RWPE1 (cell line): ENCODE measurements around the gene SHB.

Source experiments
- CTCF ChIA-PET: fragments of 350-600 bp; sonication (Branson Sonifier 250); formaldehyde crosslinking; extraction: SDS; loops from one replicate; lab custom pipeline; 2021; lab: Yijun Ruan, JAX
- POLR2A ChIA-PET: fragments of 400-600 bp; formaldehyde crosslinking; extraction: SDS; loops from one replicate; lab custom pipeline; 2020; ENCODE audit warnings: antibody characterized with exemption; ENCODE audit not compliant: low non-redundant PET; lab: Yijun Ruan, JAX
- DNase-seq: peaks from one replicate; pipeline ENCODE4 v3.0.0; 2012; ENCODE audit warnings: low spot score
- H3K27ac ChIP-seq: fragments of 450-650 bp; 2 replicates; pipeline ENCODE4 v1.5.1; 2017
- CTCF ChIP-seq: fragments of 450-650 bp; conservative IDR thresholded peaks from 2 replicates; pipeline ENCODE4 v1.5.1; 2017; ENCODE audit warnings: low read depth, mild to moderate bottlenecking

SHB gene

GRCh38 chr9:37928552-37929430 lies 140.2 kb downstream of the SHB start:
- ChIA-PET POLR2A (no interaction called here), CTCF (no interaction called here)
- no peak for TF ChIP-seq CTCF

GRCh38 chr9:37927601-37928551 lies 141.2 kb downstream of the SHB start:
- DNase-seq = no peak
- CTCF ChIA-PET = interaction anchor here (0.5 to 1.3 kb wide), 3 partner anchors 9 to 117 kb away, joined by 4 to 5 read pairs (median 4); no protein-coding TSS in a partner anchor
- no peak for TF ChIP-seq CTCF
- POLR2A ChIA-PET = no interaction called here
- H3K27ac ChIP-seq = peak overlapping the region; percentile 61

More at GRCh38 chr9:37928552-37929430, 140.2 kb downstream of the SHB start:
- peak overlapping the region; percentile 61 for H3K27ac ChIP-seq
- no peak for DNase-seq

- no peak for TF ChIP-seq CTCF
- ChIA-PET CTCF (interaction anchor here (0.5 to 1.3 kb wide), 3 partner anchors 10 to 116 kb away, joined by 4 to 5 read pairs (median 4); no protein-coding TSS in a partner anchor), POLR2A (no interaction called here)
- DNase-seq = no peak
- H3K27ac ChIP-seq = peak overlapping the region; percentile 19
Measured at GRCh38 chr9:37927132-37927531, 141.9 kb downstream of the SHB start.

- DNase-seq = no peak
- no peak for TF ChIP-seq CTCF
- CTCF ChIA-PET = no interaction called here
- POLR2A ChIA-PET = no interaction called here
- H3K27ac ChIP-seq = peak overlapping the region; percentile 19
Measured at GRCh38 chr9:37926737-37927118, 142.3 kb downstream of the SHB start.

GRCh38 chr9:37925786-37926736 lies 143.0 kb downstream of the SHB start:
- DNase-seq = no peak
- CTCF ChIA-PET = no interaction called here

More at GRCh38 chr9:37925786-37926736, 143.0 kb downstream of the SHB start:
- no peak for TF ChIP-seq CTCF
- POLR2A ChIA-PET = no interaction called here
- H3K27ac ChIP-seq = peak overlapping the region; percentile 19
